Limb (tissue), 2 donors: ENCODE measurements around the gene RRP15.

ENCODE experiments used
- DNase-seq, 2 donors: peaks; one replicate each; pipeline ENCODE4 v3.0.0-alpha.2; 2016; ENCODE audit errors: extremely low spot score in 2 of 2

The RRP15 gene

DNA sequence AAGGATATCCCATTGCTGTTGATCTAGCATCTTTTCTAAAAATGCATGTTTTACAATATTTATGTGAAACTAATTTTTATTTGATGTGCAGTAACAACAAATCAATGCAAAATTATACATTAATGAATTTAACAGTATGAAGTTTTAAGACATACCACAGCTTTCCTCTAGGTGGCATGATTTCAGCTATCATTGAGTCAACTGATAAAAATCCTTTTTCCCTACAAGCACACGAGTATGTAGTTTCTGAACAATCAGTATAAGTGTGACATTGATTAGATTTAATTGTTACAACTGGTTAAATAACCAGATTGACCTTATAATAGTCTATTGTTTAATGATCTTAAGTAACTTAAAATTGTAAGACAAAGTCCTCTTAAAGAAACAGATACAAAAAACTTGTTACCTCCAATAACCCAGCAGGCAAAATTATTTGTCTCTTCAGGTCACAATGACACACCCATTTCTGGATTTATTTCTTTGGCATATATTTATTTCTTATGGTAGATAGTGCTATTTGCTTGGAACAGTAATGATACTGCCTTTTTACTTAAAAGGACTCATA is 54.3 kb downstream of the RRP15 start:
- DNase-seq, result peak in 1 of 2 donors; percentile 73

DNA sequence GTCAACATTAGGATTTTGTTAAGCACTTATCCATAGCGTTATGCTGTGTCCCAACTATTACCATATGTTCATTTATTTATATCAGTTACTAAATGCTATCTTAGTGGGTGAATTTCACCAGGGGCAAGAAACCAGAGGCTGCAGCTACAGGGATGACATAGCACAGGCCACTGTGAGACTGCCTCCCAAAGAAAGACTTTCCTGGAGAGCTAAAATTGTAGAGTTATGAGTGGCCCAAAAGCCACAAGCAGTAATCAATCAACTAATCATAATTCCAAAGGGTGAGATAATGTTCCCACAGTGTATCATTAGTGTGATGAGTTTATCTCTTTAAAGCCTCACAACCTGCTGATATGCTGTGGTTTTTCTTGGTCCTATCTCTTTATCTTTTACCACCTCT is 56.2 kb downstream of the RRP15 start:
- no peak for DNase-seq

DNA sequence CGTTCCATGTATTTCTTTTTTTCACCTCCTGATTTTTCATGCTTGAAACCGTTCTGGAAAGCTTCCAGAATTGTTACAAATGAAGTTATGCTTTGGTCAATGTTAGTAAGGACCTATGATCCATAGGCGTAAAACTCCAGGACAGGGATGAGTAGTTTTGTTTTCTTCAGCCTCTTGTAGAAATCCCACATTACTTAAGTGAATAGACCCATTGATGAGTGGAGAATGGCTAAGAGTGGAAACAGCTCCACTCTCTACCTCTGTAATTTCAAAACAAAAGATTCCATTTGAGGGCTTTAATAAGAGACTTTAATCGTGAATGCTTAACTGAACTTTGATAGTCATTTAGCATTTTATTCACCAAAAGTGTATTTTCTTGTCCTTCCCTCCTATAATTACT is 57.0 kb downstream of the RRP15 start:
- DNase-seq, result no peak

DNA sequence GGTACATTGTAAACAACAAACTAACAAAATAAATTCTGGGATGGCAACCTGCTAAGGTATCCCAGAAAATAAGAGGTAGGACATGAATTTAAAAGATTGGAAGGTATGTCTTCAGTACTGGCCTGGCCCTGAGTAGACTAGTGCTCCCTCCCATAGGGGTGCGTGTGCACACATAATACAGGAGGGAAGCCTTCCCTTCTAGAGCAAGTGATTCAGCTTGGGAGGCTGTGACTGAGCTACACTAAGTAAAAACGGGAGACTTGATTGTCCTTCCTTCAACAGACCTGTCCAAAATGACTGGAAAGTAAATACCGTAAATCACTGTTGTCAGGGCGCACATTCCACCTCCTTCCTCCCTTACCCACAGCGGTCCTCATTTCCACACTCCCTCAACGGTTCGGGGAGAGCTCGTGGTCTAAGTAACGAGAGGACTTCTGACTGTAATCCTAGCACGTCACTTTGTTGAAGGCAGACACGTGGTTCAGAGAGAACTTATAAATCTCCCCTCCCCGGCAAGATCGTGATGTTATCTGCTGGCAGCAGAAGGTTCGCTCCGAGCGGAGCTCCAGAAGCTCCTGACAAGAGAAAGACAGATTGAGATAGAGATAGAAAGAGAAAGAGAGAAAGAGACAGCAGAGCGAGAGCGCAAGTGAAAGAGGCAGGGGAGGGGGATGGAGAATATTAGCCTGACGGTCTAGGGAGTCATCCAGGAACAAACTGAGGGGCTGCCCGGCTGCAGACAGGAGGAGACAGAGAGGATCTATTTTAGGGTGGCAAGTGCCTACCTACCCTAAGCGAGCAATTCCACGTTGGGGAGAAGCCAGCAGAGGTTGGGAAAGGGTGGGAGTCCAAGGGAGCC is 60.0 kb downstream of the RRP15 start, which contains the start of gene TGFB2:
Gene TGFB2 (plus strand): TSS at position 523 of the 859 bp plus-strand sequence. CDS start 1,366 bp downstream, outside the sequence.
- DNase-seq, result peak; percentile 82 to 89

DNA sequence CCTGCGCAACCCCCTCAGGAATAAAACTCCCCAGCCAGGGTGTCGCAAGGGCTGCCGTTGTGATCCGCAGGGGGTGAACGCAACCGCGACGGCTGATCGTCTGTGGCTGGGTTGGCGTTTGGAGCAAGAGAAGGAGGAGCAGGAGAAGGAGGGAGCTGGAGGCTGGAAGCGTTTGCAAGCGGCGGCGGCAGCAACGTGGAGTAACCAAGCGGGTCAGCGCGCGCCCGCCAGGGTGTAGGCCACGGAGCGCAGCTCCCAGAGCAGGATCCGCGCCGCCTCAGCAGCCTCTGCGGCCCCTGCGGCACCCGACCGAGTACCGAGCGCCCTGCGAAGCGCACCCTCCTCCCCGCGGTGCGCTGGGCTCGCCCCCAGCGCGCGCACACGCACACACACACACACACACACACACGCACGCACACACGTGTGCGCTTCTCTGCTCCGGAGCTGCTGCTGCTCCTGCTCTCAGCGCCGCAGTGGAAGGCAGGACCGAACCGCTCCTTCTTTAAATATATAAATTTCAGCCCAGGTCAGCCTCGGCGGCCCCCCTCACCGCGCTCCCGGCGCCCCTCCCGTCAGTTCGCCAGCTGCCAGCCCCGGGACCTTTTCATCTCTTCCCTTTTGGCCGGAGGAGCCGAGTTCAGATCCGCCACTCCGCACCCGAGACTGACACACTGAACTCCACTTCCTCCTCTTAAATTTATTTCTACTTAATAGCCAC is 60.7 kb downstream of the RRP15 start:
- peak; percentile 67 to 84 for DNase-seq

DNA sequence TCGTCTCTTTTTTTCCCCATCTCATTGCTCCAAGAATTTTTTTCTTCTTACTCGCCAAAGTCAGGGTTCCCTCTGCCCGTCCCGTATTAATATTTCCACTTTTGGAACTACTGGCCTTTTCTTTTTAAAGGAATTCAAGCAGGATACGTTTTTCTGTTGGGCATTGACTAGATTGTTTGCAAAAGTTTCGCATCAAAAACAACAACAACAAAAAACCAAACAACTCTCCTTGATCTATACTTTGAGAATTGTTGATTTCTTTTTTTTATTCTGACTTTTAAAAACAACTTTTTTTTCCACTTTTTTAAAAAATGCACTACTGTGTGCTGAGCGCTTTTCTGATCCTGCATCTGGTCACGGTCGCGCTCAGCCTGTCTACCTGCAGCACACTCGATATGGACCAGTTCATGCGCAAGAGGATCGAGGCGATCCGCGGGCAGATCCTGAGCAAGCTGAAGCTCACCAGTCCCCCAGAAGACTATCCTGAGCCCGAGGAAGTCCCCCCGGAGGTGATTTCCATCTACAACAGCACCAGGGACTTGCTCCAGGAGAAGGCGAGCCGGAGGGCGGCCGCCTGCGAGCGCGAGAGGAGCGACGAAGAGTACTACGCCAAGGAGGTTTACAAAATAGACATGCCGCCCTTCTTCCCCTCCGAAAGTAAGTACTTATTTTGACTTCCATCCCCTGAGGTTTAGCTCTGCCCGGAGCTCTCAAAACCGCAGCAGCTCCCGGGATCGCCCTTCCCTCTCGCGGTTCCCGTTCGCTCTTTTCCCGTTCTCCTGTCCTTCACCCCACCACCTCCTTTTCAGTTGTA is 61.5 kb downstream of the RRP15 start:
- DNase-seq, result peak in 1 of 2 donors; percentile 65

DNA sequence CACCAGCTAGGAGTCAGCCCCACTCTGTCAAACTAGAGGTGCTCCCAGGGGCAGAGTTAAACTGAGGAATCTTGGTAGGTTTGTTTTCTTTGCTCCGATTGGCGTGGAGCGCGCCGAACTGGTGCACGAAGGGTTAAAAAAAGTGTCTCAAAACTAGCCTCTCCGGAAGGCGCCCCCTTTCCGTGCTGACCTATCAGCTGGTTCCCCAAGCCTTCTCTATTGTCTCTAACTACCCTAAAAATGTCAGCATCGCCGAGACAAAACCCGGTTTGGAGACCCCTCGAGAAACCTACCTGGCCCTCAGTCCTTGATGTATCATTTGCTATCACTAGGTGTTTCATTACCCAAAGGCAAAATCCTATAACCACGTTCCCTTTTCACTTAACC is 62.2 kb downstream of the RRP15 start:
- peak; percentile 73 to 78 for DNase-seq

DNA sequence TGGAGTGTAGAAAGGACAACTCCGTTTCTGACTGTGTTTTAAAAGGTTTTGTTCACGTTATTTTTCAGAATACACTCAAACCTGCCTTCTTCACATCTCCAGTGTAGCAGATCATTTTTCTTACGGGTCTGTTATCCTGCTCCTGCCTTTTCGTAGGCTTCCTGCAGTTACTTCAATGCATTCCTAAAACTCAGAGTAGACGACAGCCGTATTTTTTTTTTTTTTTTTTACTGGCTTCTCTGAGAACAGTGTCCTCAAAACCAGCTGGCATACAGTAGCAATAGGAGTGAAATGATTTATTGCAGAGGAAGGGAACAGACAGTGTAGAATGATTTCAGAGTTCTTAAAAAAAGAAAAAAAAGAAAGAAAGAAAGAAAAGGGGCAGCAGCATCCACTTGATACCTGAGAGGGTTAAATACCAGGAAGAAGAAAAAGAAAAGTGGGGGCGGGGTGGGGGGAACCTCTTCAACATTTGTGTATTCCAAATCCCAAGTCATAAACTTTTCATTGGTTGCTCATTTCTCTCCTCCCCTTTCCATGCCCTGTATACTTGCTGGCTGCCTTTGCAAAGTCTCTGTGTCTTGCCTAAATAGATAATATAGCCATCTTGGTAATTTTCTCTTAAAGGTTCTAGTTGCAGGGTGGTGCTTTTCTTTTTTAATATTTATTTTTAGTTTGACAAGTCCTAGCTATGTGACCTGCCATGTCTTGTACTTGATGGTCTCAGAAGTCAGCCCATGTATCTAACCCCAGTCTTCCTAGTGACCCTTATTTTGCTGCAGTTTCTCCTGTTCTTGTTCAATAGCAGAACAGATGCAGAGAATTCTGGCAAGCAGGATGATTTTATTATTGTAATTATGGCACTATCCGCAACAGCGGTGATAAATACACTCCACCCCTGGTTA is 62.9 kb downstream of the RRP15 start:
- peak; percentile 78 to 92 for DNase-seq

DNA sequence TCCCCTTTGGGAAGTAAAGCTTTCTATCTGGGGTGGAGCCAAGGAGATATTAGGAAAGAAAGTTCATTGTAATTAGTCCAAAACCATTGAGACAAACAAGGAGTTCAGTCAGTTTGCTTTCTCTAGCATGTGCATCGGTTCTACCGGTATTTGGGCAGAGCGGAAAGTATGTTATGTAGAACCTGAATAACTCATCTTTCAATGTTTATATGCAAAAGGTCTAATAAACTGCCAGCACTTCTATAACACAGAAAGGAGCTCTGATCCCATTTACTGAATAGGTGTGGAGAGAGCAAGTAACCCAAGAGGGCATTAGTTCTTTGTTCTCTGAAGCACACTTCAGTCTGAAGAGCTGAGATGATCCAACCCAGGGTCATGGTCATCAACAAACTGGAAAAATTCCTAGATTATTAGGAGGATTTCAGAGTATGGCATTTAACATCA is 63.6 kb downstream of the RRP15 start:
- DNase-seq, result no peak

DNA sequence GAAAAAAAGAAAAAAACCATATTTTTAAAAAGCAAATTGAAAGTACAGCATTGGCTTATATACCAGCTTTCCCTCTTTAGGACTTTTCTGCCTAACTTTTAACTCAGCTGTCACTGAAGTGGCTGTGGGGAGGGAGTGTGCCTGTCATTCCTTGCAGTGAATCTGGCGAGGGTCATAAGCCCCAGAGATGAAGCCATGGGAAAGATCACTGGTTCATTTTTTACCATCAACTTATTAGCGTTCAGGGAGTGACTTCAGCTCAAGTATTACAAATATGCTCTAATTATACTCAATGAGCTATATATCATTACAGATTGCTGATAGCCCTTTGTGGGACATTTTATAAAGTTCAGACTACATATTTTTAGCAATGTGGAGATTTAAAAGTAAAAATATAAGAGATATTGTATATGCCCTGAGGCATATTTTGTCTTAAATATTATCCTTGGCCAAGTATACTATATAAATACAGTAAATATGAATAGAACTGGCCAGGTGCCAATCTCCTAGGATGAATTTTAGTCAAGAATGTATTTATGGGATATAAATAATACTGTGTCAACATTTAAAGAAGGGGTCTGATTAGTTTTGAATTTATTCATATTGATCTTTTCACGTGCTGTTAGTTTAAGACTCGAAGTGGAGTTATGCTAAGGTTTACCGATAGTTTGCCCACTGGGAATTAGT is 64.4 kb downstream of the RRP15 start:
- peak in 1 of 2 donors; percentile 56 for DNase-seq

DNA sequence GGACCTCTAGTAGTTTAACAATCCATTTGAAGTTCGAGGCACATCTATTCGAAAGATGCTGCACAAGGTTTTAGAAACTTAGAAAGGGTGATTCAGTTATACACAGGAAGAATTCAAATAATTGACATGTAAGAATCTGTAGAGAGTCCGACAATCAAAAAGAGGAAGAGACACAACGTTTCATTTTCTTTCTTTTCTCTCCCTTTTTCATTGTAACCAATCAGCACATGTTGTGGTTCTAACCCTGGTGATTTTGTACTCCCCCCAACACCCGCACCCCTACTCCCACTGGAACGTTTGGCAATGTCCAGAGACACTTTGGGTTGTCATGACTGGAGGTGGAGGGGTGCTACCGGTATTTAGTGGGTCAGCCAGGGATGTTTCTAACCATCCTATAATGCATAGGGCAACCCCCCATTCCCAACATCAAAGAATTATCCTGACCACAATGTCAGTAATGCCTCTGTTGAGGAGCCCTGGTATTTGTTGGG is 65.0 kb downstream of the RRP15 start:
- no peak for DNase-seq

DNA sequence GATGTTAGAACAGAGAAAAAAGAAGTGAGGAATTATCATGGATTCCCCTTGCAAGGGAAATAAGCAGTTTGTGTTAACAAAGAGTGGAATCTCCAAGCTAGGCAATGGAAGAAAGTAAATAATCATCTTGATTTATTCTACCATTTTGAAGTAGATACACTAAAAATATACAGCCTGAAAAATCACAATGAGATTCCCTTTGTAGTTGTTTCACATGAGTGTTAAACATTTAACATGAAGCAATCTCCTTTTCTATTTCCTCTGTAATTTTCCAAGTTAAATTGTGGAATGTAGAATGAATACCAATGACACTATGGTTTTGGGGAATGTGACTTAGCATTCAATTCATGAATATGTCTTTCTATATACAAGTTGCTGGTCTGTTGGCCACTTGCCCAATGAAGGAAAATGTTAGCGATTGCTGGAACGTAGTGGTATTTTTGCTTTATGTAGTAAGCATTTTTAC is 65.7 kb downstream of the RRP15 start:
- peak in 1 of 2 donors; percentile 49 for DNase-seq

DNA sequence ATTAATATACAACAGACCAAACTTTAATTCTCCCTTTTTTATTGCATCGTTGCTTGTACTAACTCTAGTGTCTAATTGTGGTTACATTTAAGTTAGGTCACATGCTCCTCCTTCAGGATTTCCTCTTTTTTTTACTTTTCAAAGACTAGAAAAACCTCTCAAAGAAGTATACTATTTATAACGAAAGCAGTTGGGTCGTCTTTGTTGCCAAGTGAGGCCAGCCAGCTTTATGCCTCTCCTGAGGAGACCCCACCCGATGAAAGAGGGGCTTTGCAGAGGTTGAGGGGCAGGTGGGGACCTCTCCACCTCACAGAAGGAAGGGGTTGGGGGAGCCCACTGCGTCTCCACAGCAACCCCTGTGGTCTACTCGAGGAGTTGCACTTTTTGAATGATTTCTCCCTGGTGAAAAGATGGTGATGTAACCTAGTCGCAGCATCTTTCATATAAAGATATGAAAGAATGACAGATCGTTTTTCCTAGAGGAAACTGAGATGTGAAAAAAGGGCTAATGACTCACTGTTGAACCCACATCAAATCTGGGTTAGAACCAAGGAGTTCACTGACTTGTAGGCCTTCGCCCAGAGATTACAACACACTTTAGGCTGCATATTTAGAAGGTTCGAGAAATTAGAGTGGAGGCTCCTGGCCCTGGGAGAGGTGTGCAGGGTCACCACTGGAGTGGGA is 66.4 kb downstream of the RRP15 start:
- DNase-seq, result peak in 1 of 2 donors; percentile 63

DNA sequence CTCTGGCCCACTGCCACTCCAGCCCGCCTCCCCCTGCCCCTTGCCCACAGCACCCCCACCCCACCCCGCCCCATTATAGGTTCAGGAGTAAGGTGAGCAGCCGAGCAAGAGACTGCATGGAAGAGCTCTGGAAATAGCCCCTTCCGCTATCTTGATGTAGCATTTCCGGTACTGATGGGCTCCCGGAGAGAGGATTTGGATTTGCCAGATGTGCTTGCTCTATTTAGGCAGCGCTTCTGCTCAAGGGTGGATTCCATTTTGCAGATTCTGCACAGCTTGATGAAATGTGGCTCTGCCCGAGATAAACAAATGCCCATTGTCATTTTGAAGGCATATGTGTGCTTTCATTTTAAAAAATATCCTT is 67.0 kb downstream of the RRP15 start:
- no peak for DNase-seq

DNA sequence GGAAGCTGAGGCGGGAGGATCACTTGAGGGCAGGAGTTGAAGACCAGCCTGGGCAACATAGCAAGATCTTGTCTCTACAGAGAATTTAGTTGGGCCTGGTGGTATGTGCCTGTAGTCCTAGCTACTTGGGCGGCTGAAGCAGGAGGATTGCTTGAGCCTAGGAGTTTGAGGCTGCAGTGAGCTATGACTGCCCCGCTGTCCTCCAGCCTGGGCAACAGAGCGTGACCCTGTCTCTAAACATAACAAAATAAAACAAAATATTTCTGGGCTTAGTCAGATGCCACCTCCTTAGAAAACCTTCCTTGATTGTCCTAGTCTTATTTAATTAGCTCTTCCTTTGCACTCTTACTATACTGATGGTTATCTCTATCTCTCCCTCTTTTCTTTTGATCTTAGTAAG is 68.6 kb downstream of the RRP15 start:
- no peak for DNase-seq

DNA sequence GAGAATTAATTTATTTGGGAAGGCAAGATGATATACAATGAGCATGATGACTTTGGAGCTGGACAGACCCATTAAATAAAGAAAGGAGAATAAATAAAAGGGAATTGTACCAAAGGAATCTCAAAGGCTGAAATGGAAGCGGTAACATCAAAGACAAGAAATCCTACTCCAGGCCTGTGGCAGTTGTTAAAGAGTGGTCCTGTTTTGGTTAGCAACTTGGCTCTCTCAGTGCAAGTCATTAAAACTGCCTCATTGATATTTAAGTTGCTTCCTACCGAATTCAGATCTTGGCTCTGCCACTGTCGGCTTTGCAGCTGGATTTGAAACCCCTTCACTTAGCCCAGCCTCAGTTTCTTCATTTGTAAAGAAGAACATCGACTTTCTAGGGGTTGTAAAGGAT is 70.2 kb downstream of the RRP15 start:
- no peak for DNase-seq

DNA sequence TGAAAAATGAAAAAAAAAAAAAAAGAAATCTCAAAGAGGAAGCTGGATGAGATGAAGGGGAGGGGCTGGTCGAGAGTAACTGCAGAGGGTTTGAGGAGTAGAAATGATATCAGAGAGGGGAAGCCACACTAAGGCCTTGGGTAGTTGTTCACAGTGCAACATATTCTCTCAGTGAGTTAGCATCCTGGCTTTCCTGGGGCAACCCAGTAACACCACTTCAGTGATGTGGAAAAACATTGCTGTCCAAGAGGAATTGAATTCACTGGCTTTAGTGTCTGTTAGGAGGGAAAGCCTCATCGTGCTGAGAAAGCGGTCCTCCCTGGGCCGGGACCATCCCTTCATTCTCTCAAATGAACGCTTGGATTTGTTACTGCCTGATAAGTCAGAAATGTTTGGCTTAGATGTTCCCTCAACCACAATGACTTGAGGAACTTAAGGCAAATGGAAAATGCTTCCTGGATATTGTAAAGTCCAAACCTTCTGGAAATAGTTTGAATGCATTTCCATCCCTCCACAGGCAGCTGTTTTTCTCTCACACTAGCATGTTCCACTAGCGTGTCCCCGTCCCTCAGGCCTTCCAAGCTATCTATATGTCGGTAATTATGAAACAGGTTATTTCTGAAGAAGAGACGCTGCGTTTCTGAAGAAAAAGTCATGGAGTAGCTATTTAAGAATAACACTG is 72.3 kb downstream of the RRP15 start:
- no peak for DNase-seq

DNA sequence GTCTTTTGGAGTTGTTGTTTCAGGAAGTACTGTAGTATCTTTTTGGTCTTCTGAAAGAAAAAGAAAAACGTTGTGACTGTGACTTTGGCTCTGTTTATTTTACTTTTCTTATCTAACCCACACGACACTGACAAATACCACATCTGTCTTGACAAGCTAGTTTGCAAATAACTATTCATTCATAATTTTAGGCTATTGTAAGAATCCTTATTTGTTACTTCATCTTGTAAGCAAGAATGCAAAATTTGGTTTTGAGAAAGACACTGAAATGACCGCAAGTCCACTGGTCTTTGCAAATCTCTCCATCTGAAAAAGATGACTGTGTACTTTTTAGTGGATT is 72.8 kb downstream of the RRP15 start:
- DNase-seq, result no peak
